Esophagus muscularis mucosa (tissue), 4 donors: ENCODE results near the gene C1orf146.

ENCODE experiments used
- CTCF ChIP-seq, 3 experiments: fragments of 200-600 bp in 2 of 3; fragments of 450-650 bp in 1 of 3; sonication (generic) in 2 of 3; IDR thresholded peaks; one replicate each; pipeline ENCODE4 v1.5.1; 2017 to 2019; ENCODE audit warnings: antibody characterized with exemption in 3 of 3, mild to moderate bottlenecking in 2 of 3, moderate library complexity in 1 of 3
- EP300 ChIP-seq: sonication (generic); formaldehyde crosslinking; IDR thresholded peaks from one replicate; pipeline ENCODE4 v1.6.1; 2017; ENCODE audit warnings: antibody characterized with exemption
- POLR2A ChIP-seq: fragments of 450-650 bp; IDR thresholded peaks from one replicate; pipeline ENCODE4 v1.6.1; 2017; ENCODE audit warnings: antibody characterized with exemption, moderate library complexity, mild to moderate bottlenecking, low read depth
- POLR2AphosphoS5 ChIP-seq, 2 donors: sonication (generic); formaldehyde crosslinking; IDR thresholded peaks; one replicate each; pipeline ENCODE4 v1.6.1; 2017; ENCODE audit warnings: antibody characterized with exemption in 2 of 2

- no peak for TF ChIP-seq EP300
- TF ChIP-seq CTCF (IDR thresholded peaks at IDR 0.05): no peak
- TF ChIP-seq POLR2A: no peak
- TF ChIP-seq POLR2AphosphoS5 (IDR thresholded peaks at IDR 0.05): no peak
These were observed 41.6 kb downstream of the C1orf146 start for GRCh38 chr1:92259350-92259749.
